Nephron (organoid): ENCODE measurements around the gene MPV17L2.

Source experiments
- H3K27ac Mint-ChIP-seq, 3 experiments: 2 replicates each; pipeline ENCODE4 v1.8.0; 2020; ENCODE audit warnings: mixed read lengths in 3 of 3, mild to moderate bottlenecking in 2 of 3, moderate library complexity in 1 of 3
- H3K27me3 Mint-ChIP-seq: 2 replicates; pipeline ENCODE4 v1.8.0; 2021; ENCODE audit warnings: low read depth, mild to moderate bottlenecking, moderate library complexity, mixed read lengths
- H3K36me3 Mint-ChIP-seq: 2 replicates; pipeline ENCODE4 v1.8.0; 2020; ENCODE audit warnings: low read depth, mixed read lengths
- H3K4me1 Mint-ChIP-seq: 2 replicates; pipeline ENCODE4 v1.8.0; 2020; ENCODE audit warnings: mixed read lengths
- H3K4me3 Mint-ChIP-seq, 3 experiments: 2 replicates each; pipeline ENCODE4 v1.8.0; 2020; ENCODE audit warnings: mild to moderate bottlenecking in 3 of 3, mixed read lengths in 3 of 3, moderate library complexity in 2 of 3
- H3K9me3 Mint-ChIP-seq: 2 replicates; pipeline ENCODE4 v1.8.0; 2020; ENCODE audit warnings: mixed read lengths
- CTCF ChIP-seq, 3 experiments: fragments of 200-600 bp; sonication (generic); IDR thresholded peaks; one replicate each; pipeline ENCODE4 v1.5.0; 2021; ENCODE audit warnings: antibody characterized with exemption in 3 of 3; ENCODE audit not compliant: unreplicated experiment in 3 of 3

The MPV17L2 gene

GRCh38 chr19:18193388-18194180 lies 566 bp downstream of the MPV17L2 start:
- H3K27me3 Mint-ChIP-seq = no peaks in the 10 kb centered on the region
- peak overlapping the region; percentile 86 to 89 (median 86) for H3K4me3 Mint-ChIP-seq
- no peaks in the 10 kb centered on the region for H3K9me3 Mint-ChIP-seq
- H3K36me3 Mint-ChIP-seq = peaks cover 7% of the 10 kb centered on the region
- peak overlapping the region in 1 of 3 experiments; percentile 97 for H3K27ac Mint-ChIP-seq
- peaks cover 14% of the 10 kb centered on the region for H3K4me1 Mint-ChIP-seq
- TF ChIP-seq CTCF (IDR thresholded peaks at IDR 0.05; ENCODE audit: unreplicated experiment in 3 of 3) = peak in 1 of 3 experiments; percentile 11

- Mint-ChIP-seq H3K36me3 (peaks cover 10% of the 10 kb centered on the region), H3K27me3 (no peaks in the 10 kb centered on the region), H3K9me3 (no peaks in the 10 kb centered on the region), H3K4me3 (peak overlapping the region; percentile 86 to 89 (median 86)), H3K27ac (no peak overlapping the region), H3K4me1 (peaks cover 14% of the 10 kb centered on the region)
- TF ChIP-seq CTCF (IDR thresholded peaks at IDR 0.05; ENCODE audit: unreplicated experiment in 3 of 3) = no peak
These were observed 1.1 kb downstream of the MPV17L2 start for GRCh38 chr19:18194181-18194530.

- Mint-ChIP-seq H3K4me3 (peak overlapping the region; percentile 86 to 89 (median 86)), H3K27me3 (no peaks in the 10 kb centered on the region), H3K27ac (no peak overlapping the region), H3K4me1 (peaks cover 14% of the 10 kb centered on the region), H3K9me3 (no peaks in the 10 kb centered on the region), H3K36me3 (peaks cover 10% of the 10 kb centered on the region)
- no peak for TF ChIP-seq CTCF (IDR thresholded peaks at IDR 0.05; ENCODE audit: unreplicated experiment in 3 of 3)
These were observed 1.7 kb downstream of the MPV17L2 start for GRCh38 chr19:18194554-18195238.

- Mint-ChIP-seq H3K27me3 (no peaks in the 10 kb centered on the region), H3K9me3 (no peaks in the 10 kb centered on the region), H3K36me3 (peaks cover 15% of the 10 kb centered on the region), H3K4me1 (peaks cover 14% of the 10 kb centered on the region), H3K27ac (no peak overlapping the region), H3K4me3 (peak overlapping the region; percentile 59 to 72 (median 72))
- no peak for TF ChIP-seq CTCF (IDR thresholded peaks at IDR 0.05; ENCODE audit: unreplicated experiment in 3 of 3)
These were observed 3.5 kb downstream of the MPV17L2 start for GRCh38 chr19:18196511-18196845.

GRCh38 chr19:18197306-18197705 lies 4.3 kb downstream of the MPV17L2 start:
- Mint-ChIP-seq H3K27me3 (no peaks in the 10 kb centered on the region), H3K4me3 (no peak overlapping the region), H3K36me3 (peaks cover 15% of the 10 kb centered on the region), H3K27ac (no peak overlapping the region), H3K9me3 (no peaks in the 10 kb centered on the region), H3K4me1 (peaks cover 13% of the 10 kb centered on the region)
- no peak for TF ChIP-seq CTCF (IDR thresholded peaks at IDR 0.05; ENCODE audit: unreplicated experiment in 3 of 3)
